Measurements from ENCODE around the gene KLK12. TPM values are rescaled to one million over a fixed set of nuclear protein-coding genes. Genes with fewer than 3 reads are reported as not detected.

The KLK12 gene
- total and polyA plus RNA-seq, 11 donors: not detected

DNA sequence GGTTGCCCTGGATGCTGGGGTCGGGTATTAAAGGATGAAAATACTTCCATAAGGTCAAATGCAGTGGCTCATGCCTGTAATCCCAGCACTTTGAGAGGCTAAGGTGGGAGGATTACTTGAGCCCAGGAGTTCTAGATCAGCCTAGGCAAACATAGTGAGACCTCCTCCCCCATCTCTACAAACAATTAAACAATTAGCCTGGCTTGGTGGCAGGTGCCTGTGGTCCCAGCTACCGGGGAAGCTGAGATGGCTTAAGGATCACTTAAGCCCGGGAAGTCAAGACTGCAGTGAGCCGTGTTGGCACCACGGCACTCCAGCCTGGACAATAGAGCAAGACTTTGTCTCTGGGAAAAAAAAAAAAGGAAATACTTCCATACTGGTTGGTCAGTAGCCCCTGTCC lies 9.9 kb downstream of the KLK12 start:
- TF ChIP-seq, protein P1, sequence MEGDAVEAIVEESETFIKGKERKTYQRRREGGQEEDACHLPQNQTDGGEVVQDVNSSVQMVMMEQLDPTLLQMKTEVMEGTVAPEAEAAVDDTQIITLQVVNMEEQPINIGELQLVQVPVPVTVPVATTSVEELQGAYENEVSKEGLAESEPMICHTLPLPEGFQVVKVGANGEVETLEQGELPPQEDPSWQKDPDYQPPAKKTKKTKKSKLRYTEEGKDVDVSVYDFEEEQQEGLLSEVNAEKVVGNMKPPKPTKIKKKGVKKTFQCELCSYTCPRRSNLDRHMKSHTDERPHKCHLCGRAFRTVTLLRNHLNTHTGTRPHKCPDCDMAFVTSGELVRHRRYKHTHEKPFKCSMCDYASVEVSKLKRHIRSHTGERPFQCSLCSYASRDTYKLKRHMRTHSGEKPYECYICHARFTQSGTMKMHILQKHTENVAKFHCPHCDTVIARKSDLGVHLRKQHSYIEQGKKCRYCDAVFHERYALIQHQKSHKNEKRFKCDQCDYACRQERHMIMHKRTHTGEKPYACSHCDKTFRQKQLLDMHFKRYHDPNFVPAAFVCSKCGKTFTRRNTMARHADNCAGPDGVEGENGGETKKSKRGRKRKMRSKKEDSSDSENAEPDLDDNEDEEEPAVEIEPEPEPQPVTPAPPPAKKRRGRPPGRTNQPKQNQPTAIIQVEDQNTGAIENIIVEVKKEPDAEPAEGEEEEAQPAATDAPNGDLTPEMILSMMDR (IDR thresholded peaks at IDR 0.05): no peak
- TF ChIP-seq POLR2A (IDR thresholded peaks at IDR 0.05): no peak
- Histone ChIP-seq H3K27me3 (peaks cover 0 to 56% (median 16%) of the 10 kb centered on the region in 9 donors), H3K9me3 (no peaks in the 10 kb centered on the region), H3K27ac (no peak overlapping the region), H3K4me1 (peaks cover 0 to 6% (median 0%) of the 10 kb centered on the region in 12 donors), H3K36me3 (no peaks in the 10 kb centered on the region), H3K4me3 (no peak overlapping the region)
- no peak for ATAC-seq
- 55 to 65% (median 59%) methylated on average over 5 of the region's 5 CpGs for WGBS, 4 donors
- intact Hi-C loops (cut with DNase I): loop anchor here in 6 of 10 donors (5.0 to 10.0 kb wide), 5 partner anchors 62 to 150 kb away; no protein-coding TSS in a partner anchor
- no peak for DNase-seq

DNA sequence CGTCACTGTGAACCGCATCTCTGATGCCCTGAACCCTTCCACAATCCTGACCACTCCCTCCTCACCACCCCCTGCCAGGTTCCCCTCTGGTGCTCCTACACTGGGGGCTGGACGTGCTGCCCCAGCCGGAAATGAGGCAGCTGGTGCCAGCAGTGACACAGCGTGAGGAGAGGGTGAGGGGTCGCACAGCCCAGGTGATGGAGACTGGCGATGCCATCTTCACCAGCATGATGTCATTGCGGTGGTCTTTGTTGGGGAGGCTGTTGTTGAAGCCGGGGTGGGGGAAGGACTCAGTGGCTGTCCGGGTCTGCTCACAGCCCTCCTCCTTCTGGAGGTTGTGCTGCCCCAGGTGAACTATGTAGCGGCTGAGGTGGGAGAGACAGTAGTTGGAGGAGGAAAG lies 10.9 kb downstream of the KLK12 start:
- no peak overlapping the region for H3K4me3 ChIP-seq
- intact Hi-C loops (cut with DNase I): loop anchor here in 5 of 10 donors (5.0 to 10.0 kb wide), 4 partner anchors 63 to 151 kb away; no protein-coding TSS in a partner anchor
- H3K36me3 ChIP-seq: no peaks in the 10 kb centered on the region
- H3K27ac ChIP-seq: no peak overlapping the region
- peaks cover 0 to 16% (median 6%) of the 10 kb centered on the region in 12 donors for H3K4me1 ChIP-seq
- no peak for DNase-seq
- no peak for ATAC-seq
- TF ChIP-seq POLR2A (IDR thresholded peaks at IDR 0.05): no peak
- TF ChIP-seq, protein P1 (IDR thresholded peaks at IDR 0.05): no peak
- WGBS, 4 donors: 66 to 74% (median 70%) methylated on average over 11 of the region's 11 CpGs
- H3K9me3 ChIP-seq: no peaks in the 10 kb centered on the region
- H3K27me3 ChIP-seq: peaks cover under 1 to 59% (median 24%) of the 10 kb centered on the region in 9 donors

DNA sequence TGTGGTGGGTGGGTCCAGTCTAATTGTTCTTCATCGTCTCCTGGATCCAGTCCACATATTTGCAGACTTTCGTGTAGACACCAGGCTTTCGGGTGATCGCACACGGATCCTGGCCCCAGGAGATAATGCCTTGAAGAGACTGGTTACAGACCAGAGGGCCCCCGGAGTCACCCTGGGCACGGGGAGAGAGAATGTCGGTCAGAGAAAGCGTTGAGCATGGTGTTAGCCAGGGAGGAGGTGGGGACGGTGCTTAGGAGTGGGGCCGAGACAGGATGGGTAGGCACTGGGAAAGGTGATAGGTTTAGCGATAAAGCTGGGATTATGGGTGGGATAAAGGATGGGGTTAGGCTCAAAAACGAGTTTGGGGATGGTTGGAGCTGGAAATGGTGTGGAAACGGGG lies 12.3 kb downstream of the KLK12 start:
- no peak overlapping the region for H3K27ac ChIP-seq
- H3K27me3 ChIP-seq: peaks cover 8 to 65% (median 37%) of the 10 kb centered on the region in 9 donors
- DNase-seq (no peak), ATAC-seq (no peak)
- intact Hi-C loops (cut with DNase I): loop anchor here in 5 of 10 donors (5.0 to 10.0 kb wide), 4 partner anchors 65 to 152 kb away; no protein-coding TSS in a partner anchor
- H3K36me3 ChIP-seq: no peaks in the 10 kb centered on the region
- H3K9me3 ChIP-seq: no peaks in the 10 kb centered on the region
- peaks cover 0 to 23% (median 11%) of the 10 kb centered on the region in 12 donors for H3K4me1 ChIP-seq
- WGBS, 4 donors: 58 to 65% (median 62%) methylated on average over 13 to 14 of the region's 14 CpGs
- TF ChIP-seq, protein P1 (IDR thresholded peaks at IDR 0.05): no peak
- TF ChIP-seq POLR2A (IDR thresholded peaks at IDR 0.05): no peak
- H3K4me3 ChIP-seq: no peak overlapping the region

DNA sequence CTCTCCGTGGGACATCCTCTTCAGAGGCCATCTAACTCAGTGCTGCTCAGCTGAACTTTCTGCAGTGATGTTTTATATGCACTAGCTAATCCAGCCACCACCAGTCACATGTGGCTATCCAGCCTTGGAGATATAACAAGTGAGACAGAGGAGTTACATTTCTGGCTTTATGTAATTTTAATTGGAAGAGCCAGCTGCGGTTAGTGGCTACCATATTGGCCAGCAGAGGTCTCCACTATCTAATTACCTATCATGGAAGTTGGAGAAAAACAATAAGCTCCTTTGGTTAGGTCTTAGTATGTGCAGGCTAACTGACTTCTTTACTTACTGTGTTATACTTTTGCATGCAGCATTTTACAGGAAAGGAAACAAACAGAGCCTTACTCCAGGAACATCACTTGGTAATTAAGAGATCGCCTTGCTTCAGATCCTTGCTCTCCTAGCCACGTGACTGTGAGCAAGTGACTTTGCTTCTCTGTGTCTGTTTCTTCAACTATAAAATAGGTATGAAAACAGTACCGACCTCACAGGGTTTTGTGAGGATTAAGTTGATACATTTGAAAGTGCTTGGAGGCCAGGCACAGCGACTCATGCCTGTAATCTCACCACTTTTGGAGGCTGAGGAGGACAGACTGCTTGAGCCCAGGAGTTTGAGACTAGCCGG lies 13.7 kb downstream of the KLK12 start:
- Histone ChIP-seq H3K9me3 (no peaks in the 10 kb centered on the region), H3K27me3 (peaks cover 18 to 73% (median 47%) of the 10 kb centered on the region in 9 donors), H3K27ac (no peak overlapping the region), H3K4me3 (no peak overlapping the region), H3K4me1 (peaks cover 0 to 33% (median 15%) of the 10 kb centered on the region in 12 donors), H3K36me3 (no peaks in the 10 kb centered on the region)
- intact Hi-C loops (cut with DNase I): loop anchor here in 9 of 10 donors (1.0 to 10.0 kb wide), 10 partner anchors 66 to 154 kb away; no protein-coding TSS in a partner anchor
- WGBS, 4 donors: 35 to 45% (median 36%) methylated on average over 7 of the region's 7 CpGs
- TF ChIP-seq POLR2A (IDR thresholded peaks at IDR 0.05): no peak
- TF ChIP-seq, protein P1 (IDR thresholded peaks at IDR 0.05): peak; percentile 56 to 75 (median 66)
- ATAC-seq (peak in 3 of 4 donors; percentile 13 to 52 (median 51)), DNase-seq (no peak)

Data from heart left ventricle (tissue), 16 donors.